HPDE6-E6E7 (cell line): ENCODE results near the gene SLC38A10.

Source experiments
- DNase-seq: peaks from one replicate; pipeline ENCODE4 v3.0.0; 2011; ENCODE audit warnings: missing footprints; ENCODE audit errors: extremely low spot score

Gene SLC38A10

GRCh38 chr17:81277946-81278693 lies 17.0 kb downstream of the SLC38A10 start:
- no peak for DNase-seq

GRCh38 chr17:81277421-81277820 lies 17.7 kb downstream of the SLC38A10 start:
- DNase-seq, result no peak

GRCh38 chr17:81276781-81277180 lies 18.3 kb downstream of the SLC38A10 start:
- no peak for DNase-seq

DNA sequence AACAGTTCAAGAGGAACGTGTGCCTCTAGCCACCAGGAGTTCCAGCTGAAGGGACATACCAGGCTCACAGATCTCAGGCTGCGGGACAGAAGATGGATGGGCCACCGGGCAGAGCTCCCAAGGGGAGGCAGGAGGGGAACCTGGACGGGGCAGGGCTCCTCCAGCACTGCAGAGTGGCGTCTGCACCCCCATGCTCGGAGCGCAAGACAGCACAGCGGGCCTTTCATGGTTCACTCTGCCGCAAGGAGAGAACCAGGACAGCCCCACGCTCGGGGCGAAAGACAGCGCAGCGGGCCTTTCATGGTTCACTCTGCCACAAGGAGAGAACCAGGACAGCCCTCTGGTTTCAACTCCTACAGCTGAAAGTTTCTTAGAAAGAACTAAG lies 20.6 kb downstream of the SLC38A10 start:
- no peak for DNase-seq

- DNase-seq, result no peak
These were observed 21.2 kb downstream of the SLC38A10 start for GRCh38 chr17:81273698-81274470.

GRCh38 chr17:81272616-81273015 lies 22.5 kb downstream of the SLC38A10 start:
- no peak for DNase-seq

GRCh38 chr17:81271226-81271625 lies 23.9 kb downstream of the SLC38A10 start:
- DNase-seq, result no peak

DNA sequence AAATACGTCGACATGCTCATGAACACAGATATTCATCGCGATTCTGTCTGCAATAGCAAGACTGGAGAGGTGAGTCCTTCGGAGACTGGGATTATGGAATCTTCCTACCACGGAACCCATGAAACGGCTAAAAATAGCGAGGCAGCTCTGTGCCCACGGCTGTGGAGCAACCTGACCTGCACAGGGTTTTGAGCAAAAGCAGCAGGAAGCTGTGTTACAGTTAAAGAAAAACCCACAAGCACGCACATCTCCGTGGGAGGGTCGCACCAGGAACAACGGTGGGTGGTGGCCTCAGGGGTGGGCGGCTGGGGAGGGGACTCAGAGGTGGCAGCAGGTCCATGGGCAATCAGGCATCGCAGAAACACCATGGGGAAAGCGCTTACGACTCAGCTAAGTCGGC lies 24.8 kb downstream of the SLC38A10 start:
- no peak for DNase-seq

- no peak for DNase-seq
These were observed 27.6 kb downstream of the SLC38A10 start for GRCh38 chr17:81267390-81268067.

- DNase-seq, result no peak
These were observed 29.5 kb downstream of the SLC38A10 start for GRCh38 chr17:81265576-81265975.

GRCh38 chr17:81264640-81265039 lies 30.5 kb downstream of the SLC38A10 start:
- DNase-seq, result no peak

GRCh38 chr17:81263371-81264181 lies 31.5 kb downstream of the SLC38A10 start:
- no peak for DNase-seq

DNA sequence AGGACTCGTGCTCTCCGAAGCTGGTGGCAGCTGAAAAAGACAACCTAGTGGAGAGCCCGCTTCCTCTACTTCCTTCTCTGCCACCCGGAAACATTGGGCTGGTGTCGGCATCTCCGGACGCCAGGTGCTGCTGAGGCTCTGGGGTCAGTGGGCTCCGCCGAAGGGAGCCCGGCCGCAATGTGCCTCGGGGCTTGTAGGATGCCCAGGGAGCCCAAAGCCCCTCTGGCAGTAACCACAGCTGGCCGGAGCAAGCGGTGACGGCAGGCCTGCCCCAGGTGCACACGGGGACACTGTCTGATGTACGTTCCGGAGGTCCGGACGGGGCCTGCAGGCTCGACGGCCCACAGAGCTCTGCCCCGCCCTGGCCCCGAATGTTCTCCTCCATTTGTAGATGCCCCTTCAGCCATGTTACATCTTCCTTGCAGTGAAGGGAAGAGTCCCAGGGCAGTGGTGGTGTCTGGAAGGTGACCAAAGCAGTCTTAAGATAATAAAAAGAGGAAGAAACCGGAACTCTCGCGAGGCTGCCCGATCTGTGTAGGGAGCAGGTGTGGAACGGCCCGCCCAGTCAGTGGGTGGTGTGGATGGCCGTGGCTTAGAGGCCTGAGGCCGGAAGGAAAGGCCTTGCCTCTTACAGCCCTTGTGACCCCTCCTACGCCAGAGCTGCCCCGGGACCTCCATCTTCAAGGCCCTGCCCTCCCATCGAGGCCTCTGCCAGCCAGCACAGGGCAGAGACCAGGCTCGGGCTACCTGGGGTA lies 33.3 kb downstream of the SLC38A10 start:
- DNase-seq, result no peak

DNA sequence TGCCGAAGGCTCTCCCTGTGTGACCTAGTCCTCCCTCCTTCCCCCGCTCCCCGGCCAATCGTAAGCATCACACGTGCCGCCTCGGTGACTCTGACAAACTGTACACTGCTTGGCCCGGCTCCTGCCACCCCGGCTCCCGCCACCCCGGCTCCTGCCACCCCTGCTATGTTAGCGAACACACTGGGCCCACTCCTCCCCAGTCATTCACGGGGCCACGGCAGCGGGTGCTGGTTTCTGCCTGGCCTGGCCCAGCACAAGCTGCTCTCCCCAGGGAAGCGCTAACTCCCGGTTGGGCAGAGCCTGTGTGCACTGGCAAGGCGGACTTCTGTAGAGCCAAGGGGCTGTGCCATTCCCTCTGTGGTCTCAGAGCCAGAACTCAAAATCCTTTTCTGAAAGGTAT lies 34.0 kb downstream of the SLC38A10 start:
- DNase-seq, result no peak

GRCh38 chr17:81260641-81261040 lies 34.5 kb downstream of the SLC38A10 start:
- no peak for DNase-seq

GRCh38 chr17:81260171-81260570 lies 34.9 kb downstream of the SLC38A10 start:
- DNase-seq, result no peak

- DNase-seq, result no peak
These were observed 36.0 kb downstream of the SLC38A10 start for GRCh38 chr17:81259058-81259605.

- no peak for DNase-seq
These were observed 36.8 kb downstream of the SLC38A10 start for GRCh38 chr17:81258292-81258691.

DNA sequence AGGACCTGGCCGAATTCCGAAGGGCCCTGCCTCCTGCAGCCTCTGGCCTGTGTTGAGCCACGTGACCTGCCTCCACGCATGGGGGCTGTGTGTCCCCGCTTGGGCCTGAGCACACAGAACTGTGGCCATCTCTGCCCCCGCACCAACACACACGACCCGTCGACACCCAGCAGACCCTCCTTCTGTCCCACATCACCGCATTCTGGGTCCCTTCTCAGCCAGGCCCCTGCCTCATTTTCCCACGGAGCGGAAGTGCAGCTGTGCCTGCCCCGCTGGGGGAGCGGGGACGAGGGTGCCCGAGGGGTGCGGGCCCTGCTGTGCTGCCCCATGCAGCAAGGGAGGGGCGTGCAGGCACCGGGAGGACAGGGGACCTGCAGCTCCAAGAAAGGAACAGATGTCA lies 37.6 kb downstream of the SLC38A10 start:
- no peak for DNase-seq

- no peak for DNase-seq
These were observed 38.5 kb downstream of the SLC38A10 start for GRCh38 chr17:81256616-81257015.
